GM23248 (cell line): Measurements from ENCODE around the gene ZFP90.

Experiments
- EZH2 ChIP-seq: fragments of 200-600 bp; sonication (generic); IDR thresholded peaks from 2 replicates; pipeline ENCODE4 v1.6.1; 2018; ENCODE audit warnings: antibody characterized with exemption, mild to moderate bottlenecking; ENCODE audit not compliant: insufficient read depth, poor library complexity, severe bottlenecking
- EZH2phosphoT487 ChIP-seq: fragments of 200-600 bp; sonication (generic); IDR thresholded peaks from 2 replicates; pipeline ENCODE4 v1.6.1; 2018; ENCODE audit warnings: antibody characterized with exemption, moderate library complexity, mild to moderate bottlenecking, low read depth; ENCODE audit not compliant: insufficient read depth

DNA sequence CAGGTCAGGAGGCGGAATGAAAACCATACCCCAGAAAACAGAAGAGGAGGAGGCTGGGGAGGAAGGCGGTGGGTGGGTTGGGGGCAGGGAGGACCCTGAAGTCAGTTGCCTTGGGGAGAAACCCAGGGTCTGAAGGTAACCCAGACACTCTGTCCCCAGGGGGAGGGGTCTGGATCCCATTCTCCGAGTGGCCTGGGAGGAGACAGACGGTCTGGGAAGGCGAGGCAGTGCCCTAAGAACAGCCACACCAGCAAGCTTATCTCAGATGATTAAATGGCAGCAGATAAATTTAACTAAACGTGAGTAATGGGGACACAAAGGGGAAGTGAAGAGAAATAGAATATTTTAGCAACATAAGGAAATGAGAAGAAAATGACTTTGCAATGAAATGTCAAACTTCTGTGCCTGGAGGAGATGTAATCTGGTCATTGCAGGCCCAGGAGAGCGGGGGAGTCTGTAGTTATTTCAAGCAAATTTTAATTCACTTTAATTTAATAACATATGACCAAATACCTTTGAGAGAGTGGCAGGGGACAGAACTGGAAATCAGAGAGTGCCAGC lies 21.4 kb upstream of the ZFP90 start:
- TF ChIP-seq EZH2 (no peak), EZH2phosphoT487 (no peak)
